ENCODE measurements around the gene MAN1B1.

Gene MAN1B1

DNA sequence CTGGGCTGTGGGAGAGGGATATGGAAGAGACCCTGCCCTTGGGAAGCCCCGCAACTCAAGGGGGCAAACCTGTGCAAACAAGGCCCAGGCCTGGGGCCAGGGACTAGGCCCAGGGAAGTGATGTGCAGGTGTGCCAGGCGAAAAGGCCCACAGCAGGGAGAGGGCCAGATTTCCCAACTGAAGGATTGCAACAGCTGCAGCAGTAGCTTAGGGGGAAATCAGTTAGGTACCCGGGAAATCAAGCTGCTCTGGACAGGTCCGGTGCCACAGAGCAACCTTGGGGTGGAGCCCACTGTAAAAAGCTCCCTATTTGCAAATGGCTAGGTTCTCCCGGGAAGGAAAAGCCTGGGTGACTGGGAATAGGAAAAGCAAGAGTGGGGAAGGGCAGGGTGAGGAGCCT lies 62.6 kb downstream of the MAN1B1 start:
- DNase-seq = no peak

DNA sequence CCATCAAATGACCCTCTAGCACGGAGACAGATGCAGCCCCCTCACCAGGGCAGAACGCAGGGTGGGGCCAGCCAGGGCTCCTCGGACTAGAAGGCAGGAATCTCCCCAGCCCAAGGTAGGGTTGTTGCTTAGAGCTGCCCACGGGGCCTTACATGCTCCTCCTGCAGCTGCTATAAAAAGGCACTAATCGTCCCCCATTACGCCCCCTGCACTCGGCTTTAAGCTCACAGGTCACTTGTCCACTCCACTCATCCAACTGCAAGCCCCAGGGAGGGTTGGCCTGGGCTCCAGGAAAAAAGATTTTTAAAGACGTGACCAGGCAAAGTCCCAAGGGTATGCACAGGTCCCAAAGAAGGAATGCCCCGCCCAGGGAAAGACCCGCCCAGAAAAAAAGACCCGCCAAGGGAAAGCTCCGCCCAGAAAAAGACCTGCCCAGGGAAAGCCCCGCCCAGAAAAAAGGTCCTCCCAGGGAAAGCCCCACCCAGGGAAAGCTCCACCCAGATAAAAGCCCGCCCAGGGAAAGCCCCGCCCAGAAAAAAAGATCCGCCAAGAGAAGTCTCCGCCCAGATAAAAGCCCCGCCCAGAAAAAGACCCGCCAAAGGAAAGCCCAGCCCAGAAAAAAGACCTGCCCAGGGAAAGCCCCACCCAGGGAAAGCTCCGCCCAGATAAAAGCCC lies 63.3 kb downstream of the MAN1B1 start:
- DNase-seq = no peak

- no peak for DNase-seq
These were observed 64.1 kb downstream of the MAN1B1 start for GRCh38 chr9:137150617-137151457.

- DNase-seq = no peak
These were observed 66.1 kb downstream of the MAN1B1 start for GRCh38 chr9:137152844-137153405.

GRCh38 chr9:137156567-137157375 lies 70.0 kb downstream of the MAN1B1 start:
- no peak for DNase-seq

DNA sequence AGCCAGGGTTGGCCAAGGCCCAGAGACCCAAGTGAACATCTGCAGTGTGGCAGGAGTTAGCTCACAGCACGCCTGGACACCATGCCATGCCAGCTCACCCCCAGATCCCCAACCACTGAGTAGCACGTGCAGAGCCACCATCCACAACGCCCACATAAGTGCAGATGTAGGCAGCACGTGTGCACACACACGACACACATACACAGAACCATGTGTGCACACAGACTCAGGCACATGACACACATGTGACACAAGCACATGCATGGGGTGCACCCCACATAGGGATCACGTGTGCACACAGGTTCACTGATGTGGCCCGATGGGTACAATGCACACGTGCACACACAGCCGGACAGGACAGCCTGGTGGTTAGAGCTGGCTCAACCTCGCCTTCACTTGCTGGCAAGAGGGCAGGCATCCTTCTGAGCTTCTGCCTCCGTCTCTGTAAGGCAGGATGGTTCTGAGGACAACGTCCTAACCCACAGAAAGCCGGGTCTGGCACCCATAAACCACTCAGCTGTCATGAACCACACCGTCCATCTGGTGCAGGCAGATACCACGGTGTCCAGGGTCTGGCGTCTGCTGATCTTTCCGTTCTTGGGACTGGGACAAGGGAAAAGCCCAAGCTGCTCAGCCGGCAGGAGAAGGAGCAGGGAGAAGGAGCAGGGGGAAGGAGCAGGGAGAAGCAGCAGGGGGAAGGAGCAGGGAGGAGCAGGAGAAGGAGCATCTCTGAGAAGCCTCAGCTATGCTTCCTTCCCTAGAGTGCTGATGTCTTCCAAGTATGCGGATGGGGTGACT lies 71.0 kb downstream of the MAN1B1 start:
- no peak for DNase-seq

GRCh38 chr9:137158625-137159024 lies 71.8 kb downstream of the MAN1B1 start:
- no peak for DNase-seq

Data from femur (tissue), 1 donor.